Cardiac fibroblast (primary cell): ENCODE data around the gene LDLRAD3.

Experiments
- DNase-seq, 2 donors: peaks; one replicate each; pipeline versions ENCODE4 v3.0.0 to v3.0.0-alpha.2; 2010; ENCODE audit warnings: low read depth in 2 of 2
- H3K4me3 ChIP-seq, 2 donors: replicated peaks in 1 of 2; 1 replicate in 1 of 2; 2 replicates in 1 of 2; pipeline ENCODE4 v1.5.1; 2011; ENCODE audit warnings: low read depth in 2 of 2, low read length in 2 of 2, mild to moderate bottlenecking in 2 of 2, moderate library complexity in 1 of 2
- TF ChIP-seq, protein P1 (sequence below): IDR thresholded peaks from one replicate; pipeline ENCODE4 v1.5.1; 2011; ENCODE audit warnings: low read depth, mild to moderate bottlenecking, low read length, inconsistent platforms

Gene LDLRAD3

DNA sequence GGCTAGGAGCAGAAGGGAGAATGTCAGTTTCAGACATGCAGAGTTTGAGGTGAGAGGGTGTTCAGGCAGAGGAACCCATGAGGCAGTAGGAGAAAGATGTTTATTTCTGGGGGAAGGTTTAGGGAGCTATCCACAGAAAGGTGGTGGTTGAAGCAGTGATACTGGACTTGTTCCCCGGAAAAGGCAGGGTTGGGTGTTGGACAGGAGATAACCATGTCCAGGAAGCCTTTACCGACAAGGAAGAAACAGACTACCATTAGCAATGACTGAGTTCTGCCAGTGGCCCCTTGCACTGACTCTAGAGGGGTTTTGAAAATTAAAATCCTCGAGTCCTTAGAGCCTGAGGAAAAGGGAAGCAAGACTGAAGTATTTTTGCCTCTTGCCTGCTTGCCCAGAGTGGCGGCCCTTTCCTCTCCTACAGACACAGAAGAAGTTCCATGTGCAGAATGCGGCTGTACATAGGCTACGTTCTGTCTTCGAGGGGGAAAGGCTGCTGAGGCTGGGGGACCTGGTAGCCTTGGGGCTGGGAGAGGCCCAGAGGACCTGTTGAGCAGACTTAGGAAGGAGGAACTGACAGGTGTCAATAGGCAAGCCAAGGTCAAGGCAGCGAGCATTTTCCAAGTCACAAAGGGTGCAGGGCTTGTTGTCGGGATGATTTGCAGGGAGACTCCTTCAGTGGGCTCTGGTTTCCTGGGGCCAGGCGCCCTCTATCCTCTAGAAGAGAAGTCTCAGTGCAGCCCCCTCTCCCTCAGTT, 146.7 kb downstream of the LDLRAD3 start:
- TF ChIP-seq, protein P1, sequence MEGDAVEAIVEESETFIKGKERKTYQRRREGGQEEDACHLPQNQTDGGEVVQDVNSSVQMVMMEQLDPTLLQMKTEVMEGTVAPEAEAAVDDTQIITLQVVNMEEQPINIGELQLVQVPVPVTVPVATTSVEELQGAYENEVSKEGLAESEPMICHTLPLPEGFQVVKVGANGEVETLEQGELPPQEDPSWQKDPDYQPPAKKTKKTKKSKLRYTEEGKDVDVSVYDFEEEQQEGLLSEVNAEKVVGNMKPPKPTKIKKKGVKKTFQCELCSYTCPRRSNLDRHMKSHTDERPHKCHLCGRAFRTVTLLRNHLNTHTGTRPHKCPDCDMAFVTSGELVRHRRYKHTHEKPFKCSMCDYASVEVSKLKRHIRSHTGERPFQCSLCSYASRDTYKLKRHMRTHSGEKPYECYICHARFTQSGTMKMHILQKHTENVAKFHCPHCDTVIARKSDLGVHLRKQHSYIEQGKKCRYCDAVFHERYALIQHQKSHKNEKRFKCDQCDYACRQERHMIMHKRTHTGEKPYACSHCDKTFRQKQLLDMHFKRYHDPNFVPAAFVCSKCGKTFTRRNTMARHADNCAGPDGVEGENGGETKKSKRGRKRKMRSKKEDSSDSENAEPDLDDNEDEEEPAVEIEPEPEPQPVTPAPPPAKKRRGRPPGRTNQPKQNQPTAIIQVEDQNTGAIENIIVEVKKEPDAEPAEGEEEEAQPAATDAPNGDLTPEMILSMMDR = no peak
- DNase-seq = no peak
- no peak overlapping the region for H3K4me3 ChIP-seq

DNA sequence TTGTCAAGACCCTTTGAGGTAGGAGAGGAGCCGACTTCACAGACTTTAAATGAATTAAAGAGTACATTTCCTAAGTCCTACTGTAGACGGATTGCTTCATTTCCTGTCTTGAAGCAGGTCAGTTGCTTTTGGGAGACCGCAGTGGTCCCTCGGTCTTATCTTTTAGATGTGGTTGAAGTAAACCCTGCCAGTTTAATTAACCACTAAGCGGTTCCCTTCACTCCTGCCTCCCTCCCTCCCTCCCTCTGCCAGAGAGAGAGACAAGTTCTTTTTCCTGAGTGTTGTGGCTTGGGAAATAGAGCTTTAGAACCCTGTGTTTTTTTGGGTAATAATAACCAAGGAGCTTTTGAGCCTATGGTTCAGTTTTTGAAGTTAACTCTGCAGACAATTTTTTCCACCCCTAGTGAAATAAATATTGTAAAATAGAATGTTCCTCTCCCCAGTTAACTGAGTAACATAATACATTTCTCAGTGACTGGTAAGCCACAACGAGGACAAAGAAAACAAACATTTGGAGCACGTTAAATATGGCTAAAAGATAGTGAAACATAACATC, 147.5 kb downstream of the LDLRAD3 start:
- H3K4me3 ChIP-seq = no peak overlapping the region
- peak; percentile 79 to 90 for DNase-seq
- TF ChIP-seq, protein P1 = no peak

DNA sequence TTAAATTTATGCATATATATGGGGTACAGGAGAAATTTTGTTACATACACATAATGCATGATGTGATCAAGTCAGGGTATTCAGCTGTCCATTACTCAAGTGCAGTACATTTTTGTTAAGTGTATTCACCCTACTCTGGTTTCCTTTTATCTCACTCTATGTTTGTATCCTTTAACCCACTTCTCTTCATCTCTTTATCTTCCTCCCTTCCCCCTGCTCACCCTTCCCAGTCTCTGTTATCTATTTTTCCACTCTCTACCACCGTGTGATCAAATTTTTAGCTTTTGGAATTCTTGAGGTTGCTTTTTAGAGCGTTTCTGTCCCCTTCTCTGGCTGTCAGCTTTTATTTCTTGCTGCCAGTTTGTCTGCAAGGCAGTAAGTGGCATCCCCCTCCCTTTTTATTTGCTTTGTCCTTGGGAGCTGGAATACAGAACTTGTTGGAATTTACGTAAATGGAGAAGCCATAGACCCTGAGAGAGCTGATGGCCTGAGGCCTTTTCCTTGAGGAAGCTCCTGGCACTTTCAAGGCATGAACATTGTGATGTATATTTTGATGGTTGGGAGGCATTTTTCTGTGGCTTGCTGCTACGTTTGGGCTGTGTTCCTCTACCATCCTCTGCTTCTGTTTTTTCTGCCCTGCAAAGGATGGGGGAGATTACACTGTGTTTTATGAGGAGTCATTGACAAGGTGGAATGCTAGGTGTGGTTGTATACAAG, 148.6 kb downstream of the LDLRAD3 start:
- TF ChIP-seq, protein P1 = no peak

DNA sequence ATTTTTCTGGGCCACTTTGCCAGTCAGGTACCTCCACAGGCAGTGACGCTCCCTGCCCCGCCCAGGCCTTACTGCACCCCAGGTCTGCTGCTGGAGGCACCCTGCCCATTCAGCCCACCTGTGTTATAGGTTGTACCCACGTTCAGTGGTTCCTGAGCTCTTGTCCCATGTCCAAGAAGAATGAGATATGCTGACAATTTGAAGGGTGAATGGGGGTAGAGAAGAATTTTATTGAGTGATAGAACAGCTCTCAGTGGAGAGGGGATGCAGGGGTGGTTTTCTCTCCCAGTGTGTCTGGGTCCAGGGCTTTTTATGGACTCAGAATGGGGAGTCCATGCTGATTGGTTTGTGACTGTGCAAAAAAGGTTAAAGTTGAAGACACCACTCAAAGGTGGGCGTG, 149.7 kb downstream of the LDLRAD3 start:
- TF ChIP-seq, protein P1 = no peak
- no peak overlapping the region for H3K4me3 ChIP-seq
- DNase-seq = no peak

More for the DNA sequence above, 148.6 kb downstream of the LDLRAD3 start:
- H3K4me3 ChIP-seq = no peak overlapping the region
- DNase-seq = peak in 1 of 2 donors; percentile 43

DNA sequence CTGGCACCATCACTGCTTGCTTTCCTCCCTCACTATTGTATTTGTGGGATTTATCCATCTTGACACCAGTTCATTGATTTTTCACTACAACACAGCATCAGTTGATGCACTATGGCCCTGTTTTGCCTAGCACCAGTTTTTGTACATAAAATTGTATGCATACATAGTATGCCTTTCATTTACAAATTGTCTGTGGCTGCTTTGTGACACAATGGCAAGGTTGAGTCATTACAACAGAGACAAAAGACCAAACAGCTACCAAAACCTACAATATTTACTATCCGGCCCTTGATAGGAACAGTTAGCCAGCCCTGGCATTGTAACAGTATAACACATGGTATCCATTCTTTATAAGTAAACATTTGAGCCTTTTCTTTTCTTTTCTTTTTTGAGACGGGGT, 150.3 kb downstream of the LDLRAD3 start:
- TF ChIP-seq, protein P1 = no peak
- peak in 1 of 2 donors; percentile 68 for DNase-seq
- H3K4me3 ChIP-seq = no peak overlapping the region

DNA sequence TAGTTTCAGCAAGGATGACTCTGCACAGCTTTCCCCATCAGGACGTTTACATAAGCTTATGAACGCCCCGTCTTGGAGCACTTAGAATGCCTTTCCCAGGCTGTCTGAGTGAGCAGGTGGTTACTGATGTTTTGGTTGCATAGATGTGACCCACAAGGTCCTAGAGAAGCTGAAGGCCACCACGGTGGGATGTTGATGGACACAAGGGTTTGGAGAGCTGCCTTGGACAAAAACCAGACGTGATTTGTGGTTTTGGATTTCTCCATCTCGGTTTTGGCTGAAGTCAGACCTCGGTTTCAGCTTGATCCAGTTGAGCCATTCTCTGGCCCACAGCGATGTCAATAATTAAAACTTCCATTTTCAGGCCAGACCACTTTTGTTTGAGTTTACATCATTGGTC, 151.9 kb downstream of the LDLRAD3 start:
- DNase-seq = peak in 1 of 2 donors; percentile 75
- TF ChIP-seq, protein P1 = no peak
- no peak overlapping the region for H3K4me3 ChIP-seq
